ENCODE results near the gene POLR2J2.
"Not testable (repeated sequence)": the region's sequence is repeated elsewhere in the genome, so short reads cannot be mapped to it uniquely, and the experiment has no call there.

The POLR2J2 gene

GRCh38 chr7:102680780-102681179 lies 9.3 kb upstream of the POLR2J2 start:
- not testable (repeated sequence) for H3K4me3 ChIP-seq (ENCODE audit: low read depth, low read length); DNase-seq (ENCODE audit: low read depth)

GRCh38 chr7:102675545-102675944 lies 4.1 kb upstream of the POLR2J2 start:
- H3K4me3 ChIP-seq (ENCODE audit: low read depth, low read length); DNase-seq (ENCODE audit: low read depth): not testable (repeated sequence)

GRCh38 chr7:102673447-102674067 lies 2.1 kb upstream of the POLR2J2 start:
- not testable (repeated sequence) for H3K4me3 ChIP-seq (ENCODE audit: low read depth, low read length); DNase-seq (ENCODE audit: low read depth)

- H3K4me3 ChIP-seq (ENCODE audit: low read depth, low read length); DNase-seq (ENCODE audit: low read depth): not testable (repeated sequence)
Measured at GRCh38 chr7:102671956-102672307, 469 bp upstream of the POLR2J2 start.

- not testable (repeated sequence) for DNase-seq (ENCODE audit: low read depth); H3K4me3 ChIP-seq (ENCODE audit: low read depth, low read length)
Measured at GRCh38 chr7:102667523-102667922, 3.9 kb downstream of the POLR2J2 start.

GRCh38 chr7:102666850-102667249 lies 4.6 kb downstream of the POLR2J2 start:
- DNase-seq (ENCODE audit: low read depth); H3K4me3 ChIP-seq (ENCODE audit: low read depth, low read length): not testable (repeated sequence)

GRCh38 chr7:102664765-102665164 lies 6.7 kb downstream of the POLR2J2 start:
- not testable (repeated sequence) for DNase-seq (ENCODE audit: low read depth); H3K4me3 ChIP-seq (ENCODE audit: low read depth, low read length)

- not testable (repeated sequence) for DNase-seq (ENCODE audit: low read depth); H3K4me3 ChIP-seq (ENCODE audit: low read depth, low read length)
Measured at GRCh38 chr7:102649924-102650323, 21.5 kb downstream of the POLR2J2 start, which contains the start of gene SPDYE2B. TSS of gene SPDYE2B (plus strand) at chr7:102650319. CDS start at chr7:102652349, 2,030 bp downstream.

- DNase-seq (ENCODE audit: low read depth); H3K4me3 ChIP-seq (ENCODE audit: low read depth, low read length): not testable (repeated sequence)
Measured at GRCh38 chr7:102647813-102648212, 23.6 kb downstream of the POLR2J2 start.

GRCh38 chr7:102643404-102643803 lies 28.1 kb downstream of the POLR2J2 start:
- not testable (repeated sequence) for H3K4me3 ChIP-seq (ENCODE audit: low read depth, low read length); DNase-seq (ENCODE audit: low read depth)

- not testable (repeated sequence) for H3K4me3 ChIP-seq (ENCODE audit: low read depth, low read length); DNase-seq (ENCODE audit: low read depth)
Measured at GRCh38 chr7:102642691-102643090, 28.8 kb downstream of the POLR2J2 start, which contains the start of gene UPK3BL1. TSS of gene UPK3BL1 (minus strand) at chr7:102642791. CDS start at chr7:102642741, 50 bp downstream.

- DNase-seq (ENCODE audit: low read depth); H3K4me3 ChIP-seq (ENCODE audit: low read depth, low read length): not testable (repeated sequence)
Measured at GRCh38 chr7:102638848-102639247, 32.6 kb downstream of the POLR2J2 start.

- DNase-seq (ENCODE audit: low read depth); H3K4me3 ChIP-seq (ENCODE audit: low read depth, low read length): not testable (repeated sequence)
Measured at GRCh38 chr7:102636956-102637355, 34.5 kb downstream of the POLR2J2 start.

- not testable (repeated sequence) for DNase-seq (ENCODE audit: low read depth); H3K4me3 ChIP-seq (ENCODE audit: low read depth, low read length)
Measured at GRCh38 chr7:102635354-102635753, 36.1 kb downstream of the POLR2J2 start.

GRCh38 chr7:102634299-102634698 lies 37.2 kb downstream of the POLR2J2 start:
- not testable (repeated sequence) for DNase-seq (ENCODE audit: low read depth); H3K4me3 ChIP-seq (ENCODE audit: low read depth, low read length)

- not testable (repeated sequence) for DNase-seq (ENCODE audit: low read depth); H3K4me3 ChIP-seq (ENCODE audit: low read depth, low read length)
Measured at GRCh38 chr7:102630622-102631021, 40.8 kb downstream of the POLR2J2 start.

- not testable (repeated sequence) for DNase-seq (ENCODE audit: low read depth); H3K4me3 ChIP-seq (ENCODE audit: low read depth, low read length)
Measured at GRCh38 chr7:102627271-102627904, 44.1 kb downstream of the POLR2J2 start.

GRCh38 chr7:102618122-102618521 lies 53.3 kb downstream of the POLR2J2 start:
- not testable (repeated sequence) for H3K4me3 ChIP-seq (ENCODE audit: low read depth, low read length); DNase-seq (ENCODE audit: low read depth)

GRCh38 chr7:102616507-102617125 lies 54.8 kb downstream of the POLR2J2 start, which contains the start of gene RASA4:
TSS of gene RASA4 (minus strand) at chr7:102616756. CDS start at chr7:102616689, 67 bp downstream.
- 0 out of 2 replicates have a peak within 1 kb of the TSS, but pooled peaks have one; percentile 21 for H3K4me3 ChIP-seq (ENCODE audit: low read depth, low read length)
- DNase-seq (ENCODE audit: low read depth), result not testable (repeated sequence)

Data from LNCaP clone FGC (cell line).